ENCODE measurements around the gene R3HCC1L.

- no peak for TF ChIP-seq CTCF (IDR thresholded peaks at IDR 0.05)
- no peak for TF ChIP-seq POLR2A (IDR thresholded peaks at IDR 0.05)
Observed at GRCh38 chr10:98274562-98274961, 140.1 kb downstream of the R3HCC1L start.
